AG09309 (cell line): Measurements from ENCODE around the gene SLC30A10.

ENCODE experiments used
- DNase-seq: peaks from one replicate; pipeline ENCODE4 v3.0.0-alpha.2; 2010; ENCODE audit warnings: low read depth
- H3K4me3 ChIP-seq: 2 replicates; pipeline ENCODE4 v1.5.1; 2011; ENCODE audit warnings: mild to moderate bottlenecking, low read depth, low read length, moderate library complexity; ENCODE audit not compliant: control insufficient read depth
- TF ChIP-seq, protein P1 (sequence below): IDR thresholded peaks from 2 replicates; pipeline ENCODE4 v1.5.1; 2011; ENCODE audit warnings: mild to moderate bottlenecking, low read depth, low read length, inconsistent platforms; ENCODE audit not compliant: insufficient read depth, control insufficient read depth; ENCODE audit errors: missing control alignments

SLC30A10 gene

DNA sequence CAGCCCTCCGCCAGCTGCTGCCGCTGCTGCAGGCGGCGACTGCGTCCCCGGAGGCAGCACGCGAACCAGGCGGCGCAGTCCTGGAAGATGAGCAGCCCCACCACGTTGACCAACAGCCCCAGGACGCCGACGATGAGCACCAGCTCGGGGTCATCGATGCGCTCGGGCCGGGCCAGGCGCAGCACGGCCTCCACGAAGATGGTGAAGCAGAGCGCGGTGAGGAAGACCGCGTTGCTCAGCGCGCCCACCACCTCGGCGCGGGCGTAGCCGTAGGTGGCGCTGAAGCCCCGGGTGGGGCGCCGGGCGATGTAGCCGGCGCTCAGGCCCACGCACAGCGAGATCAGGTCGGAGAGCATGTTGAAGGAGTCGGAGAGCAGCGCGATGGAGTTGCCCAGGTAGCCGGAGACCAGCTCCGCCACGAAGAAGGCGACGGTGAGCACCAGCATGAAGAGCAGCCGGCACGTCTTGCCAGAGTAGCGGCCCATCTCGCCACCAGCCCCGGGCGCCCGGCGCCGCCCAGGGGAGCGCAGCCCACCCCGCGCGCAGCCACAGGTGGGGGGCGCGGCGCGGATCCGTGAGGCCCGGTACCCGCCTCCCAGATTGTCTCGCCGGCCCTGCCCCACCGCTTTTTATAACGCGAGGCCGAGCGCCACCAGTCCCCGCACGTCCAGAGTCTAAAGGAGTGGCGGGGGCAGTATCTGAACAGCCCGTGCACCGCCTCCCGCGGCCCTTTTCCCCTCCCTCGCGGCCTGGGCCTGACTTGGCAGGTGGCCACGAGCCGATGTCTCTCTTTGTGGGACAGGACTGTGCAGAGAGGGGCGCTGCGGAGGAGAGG is at the start of gene SLC30A10:
Gene SLC30A10, minus strand, starts transcription at position 602 of the 835 bp plus-strand sequence. Its CDS starts 117 bp downstream, at position 485.
- TF ChIP-seq, protein P1, sequence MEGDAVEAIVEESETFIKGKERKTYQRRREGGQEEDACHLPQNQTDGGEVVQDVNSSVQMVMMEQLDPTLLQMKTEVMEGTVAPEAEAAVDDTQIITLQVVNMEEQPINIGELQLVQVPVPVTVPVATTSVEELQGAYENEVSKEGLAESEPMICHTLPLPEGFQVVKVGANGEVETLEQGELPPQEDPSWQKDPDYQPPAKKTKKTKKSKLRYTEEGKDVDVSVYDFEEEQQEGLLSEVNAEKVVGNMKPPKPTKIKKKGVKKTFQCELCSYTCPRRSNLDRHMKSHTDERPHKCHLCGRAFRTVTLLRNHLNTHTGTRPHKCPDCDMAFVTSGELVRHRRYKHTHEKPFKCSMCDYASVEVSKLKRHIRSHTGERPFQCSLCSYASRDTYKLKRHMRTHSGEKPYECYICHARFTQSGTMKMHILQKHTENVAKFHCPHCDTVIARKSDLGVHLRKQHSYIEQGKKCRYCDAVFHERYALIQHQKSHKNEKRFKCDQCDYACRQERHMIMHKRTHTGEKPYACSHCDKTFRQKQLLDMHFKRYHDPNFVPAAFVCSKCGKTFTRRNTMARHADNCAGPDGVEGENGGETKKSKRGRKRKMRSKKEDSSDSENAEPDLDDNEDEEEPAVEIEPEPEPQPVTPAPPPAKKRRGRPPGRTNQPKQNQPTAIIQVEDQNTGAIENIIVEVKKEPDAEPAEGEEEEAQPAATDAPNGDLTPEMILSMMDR = no peak
- no peak within 1 kb of the TSS; the same call in none of the 2 replicates for H3K4me3 ChIP-seq
- DNase-seq = no peak

DNA sequence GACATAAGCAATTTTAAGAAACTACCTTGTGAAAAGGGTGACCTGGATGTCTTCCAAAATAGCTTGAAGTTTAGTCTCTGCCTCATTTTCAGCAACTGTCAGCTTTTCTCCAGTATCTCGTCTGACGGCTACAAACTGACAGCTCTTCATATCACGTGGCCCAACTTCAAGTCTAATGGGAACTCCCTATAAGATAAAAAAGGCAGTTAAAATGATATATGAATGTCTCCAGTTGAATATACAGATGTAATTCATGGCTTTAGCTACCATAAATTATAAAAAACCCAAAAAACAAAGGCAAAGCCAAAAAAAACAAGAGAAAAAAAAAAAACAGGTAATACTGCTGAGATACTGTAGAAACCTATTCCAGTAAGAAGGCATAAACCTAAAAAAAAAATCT is 44.9 kb upstream of the SLC30A10 start:
- DNase-seq = no peak
- TF ChIP-seq, protein P1 = no peak
- H3K4me3 ChIP-seq = no peak overlapping the region

GRCh38 chr1:219967361-219967760 is 39.0 kb upstream of the SLC30A10 start:
- TF ChIP-seq, protein P1 = no peak
- no peak for DNase-seq
- no peak overlapping the region for H3K4me3 ChIP-seq

GRCh38 chr1:219966071-219966349 is 37.7 kb upstream of the SLC30A10 start:
- no peak for DNase-seq
- no peak overlapping the region for H3K4me3 ChIP-seq
- TF ChIP-seq, protein P1 = no peak

GRCh38 chr1:219965285-219966070 is 37.1 kb upstream of the SLC30A10 start:
- no peak overlapping the region for H3K4me3 ChIP-seq
- TF ChIP-seq, protein P1 = no peak
- DNase-seq = no peak

GRCh38 chr1:219963432-219963831 is 35.1 kb upstream of the SLC30A10 start:
- no peak overlapping the region for H3K4me3 ChIP-seq

More at GRCh38 chr1:219963432-219963831, 35.1 kb upstream of the SLC30A10 start:
- no peak for DNase-seq
- TF ChIP-seq, protein P1 = no peak
